GM12878 (cell line): ENCODE measurements around the gene KRTAP10-10. TPM values are rescaled to one million over a fixed set of nuclear protein-coding genes. Genes with fewer than 3 reads are reported as not detected.

ENCODE experiments used
- ATAC-seq: fragments of 200-7000 bp; cut with Tn5 transposase; 3 replicates; pipeline ENCODE4 v1.9.1; 2020; ENCODE audit warnings: mild to moderate bottlenecking, moderate library complexity
- BruUV-seq: library from RNA; stranded (reverse); fragments of 400-500 nt; replicated peaks from 2 replicates; lab custom pipeline; 2021; lab: Mats Ljungman, UMichigan
- CTCF ChIA-PET: fragments of 300-600 bp; sonication (Branson Sonifier 250); formaldehyde crosslinking; extraction: SDS; loops from one replicate; lab custom pipeline; 2021; ENCODE audit warnings: inconsistent platforms; lab: Yijun Ruan, JAX
- POLR2A ChIA-PET: fragments of 350-600 bp; formaldehyde crosslinking; extraction: SDS; loops from one replicate; lab custom pipeline; 2021; ENCODE audit warnings: inconsistent platforms; lab: Charles Lee
- RAD21 ChIA-PET: fragments of 300-600 bp; sonication (Branson Sonifier 250); formaldehyde crosslinking; loops from one replicate; lab custom pipeline; 2023; ENCODE audit warnings: antibody characterized with exemption; ENCODE audit not compliant: unreplicated experiment; lab: Charles Lee
- SMC1A ChIA-PET: fragments of 300-600 bp; sonication (Branson Sonifier 250); formaldehyde crosslinking; loops from one replicate; lab custom pipeline; 2023; ENCODE audit not compliant: unreplicated experiment, uncharacterized antibody; lab: Charles Lee
- DNase-seq: peaks from one replicate; pipeline ENCODE4 v3.0.0-alpha.2; 2011; ENCODE audit warnings: low read depth, low spot score
- FAIRE-seq: peaks from 3 replicates; lab custom pipeline; 2011; peaks lifted over from hg19 to GRCh38; lab: Jason Lieb, UNC
- H2AFZ ChIP-seq: 2 replicates; pipeline ENCODE4 v1.6.0; 2011; ENCODE audit warnings: low read depth, low read length, control low read depth; ENCODE audit not compliant: control insufficient read depth
- H3K27ac ChIP-seq: 2 replicates; pipeline ENCODE4 v1.5.1; 2011; ENCODE audit warnings: control low read depth; ENCODE audit not compliant: control insufficient read depth, insufficient read depth
- H3K27me3 ChIP-seq, 2 experiments: replicated peaks in 1 of 2; 2 replicates each; pipeline versions ENCODE4 v1.6.0 to v1.6.1; 2011; ENCODE audit warnings: low read length in 1 of 2; ENCODE audit not compliant: control insufficient read depth in 2 of 2, insufficient read depth in 2 of 2
- H3K36me3 ChIP-seq, 2 experiments: 2 replicates each; pipeline ENCODE4 v1.5.1; 2011; ENCODE audit warnings: low read length in 1 of 2; ENCODE audit not compliant: control insufficient read depth in 2 of 2, insufficient read depth in 2 of 2
- H3K4me1 ChIP-seq: 2 replicates; pipeline ENCODE4 v1.6.1; 2011; ENCODE audit warnings: mild to moderate bottlenecking, low read length, moderate library complexity, mixed read lengths; ENCODE audit not compliant: control insufficient read depth, insufficient read depth
- H3K4me2 ChIP-seq: 2 replicates; pipeline ENCODE4 v1.6.0; 2011; ENCODE audit warnings: control low read depth; ENCODE audit not compliant: control insufficient read depth, insufficient read depth
- H3K4me3 ChIP-seq: fragments of 200-600 bp; sonication (generic); 2 replicates; pipeline ENCODE4 v1.5.1; 2016
- H3K79me2 ChIP-seq: 2 replicates; pipeline ENCODE4 v1.6.0; 2011; ENCODE audit warnings: low read length; ENCODE audit not compliant: control insufficient read depth, insufficient read depth
- H3K9ac ChIP-seq: 2 replicates; pipeline ENCODE4 v1.8.0; 2011; ENCODE audit warnings: low read length, control low read depth, mixed read lengths; ENCODE audit not compliant: control insufficient read depth, insufficient read depth
- H3K9me3 ChIP-seq: replicated peaks from 3 replicates; pipeline ENCODE4 v1.5.1; 2011; ENCODE audit warnings: mild to moderate bottlenecking, low read length; ENCODE audit not compliant: control insufficient read depth, insufficient read depth
- H4K20me1 ChIP-seq: 2 replicates; pipeline ENCODE4 v1.6.0; 2011; ENCODE audit not compliant: control insufficient read depth, insufficient read depth
- EED ChIP-seq: sonication (generic); IDR thresholded peaks from 2 replicates; pipeline ENCODE4 v1.6.1; 2016; ENCODE audit warnings: antibody characterized with exemption, low read depth
- ETV6 ChIP-seq, 2 experiments: fragments of 450-650 bp in 1 of 2; IDR thresholded peaks in 1 of 2; conservative IDR thresholded peaks in 1 of 2; 2 replicates each; pipeline ENCODE4 v1.6.1; 2014; ENCODE audit warnings: antibody characterized with exemption in 1 of 2, borderline replicate concordance in 1 of 2, low read depth in 1 of 2, mild to moderate bottlenecking in 1 of 2, moderate library complexity in 1 of 2
- FOXK2 ChIP-seq: fragments of 450-650 bp; IDR thresholded peaks from 2 replicates; pipeline ENCODE4 v1.6.1; 2017; ENCODE audit warnings: mild to moderate bottlenecking, moderate library complexity
- PRDM15 ChIP-seq: fragments of 450-650 bp; formaldehyde crosslinking; IDR thresholded peaks from 2 replicates; pipeline ENCODE4 v1.4.0; 2020; ENCODE audit warnings: mild to moderate bottlenecking, moderate library complexity
- RUNX3 ChIP-seq: IDR thresholded peaks from 2 replicates; pipeline ENCODE4 v1.6.1; 2012; ENCODE audit warnings: low read length, inconsistent platforms
- ZNF622 ChIP-seq: fragments of 450-650 bp; IDR thresholded peaks from 2 replicates; pipeline ENCODE4 v1.6.1; 2017; ENCODE audit warnings: mild to moderate bottlenecking, inconsistent platforms
- WGBS: methylation state at CpG from one replicate; pipeline ENCODE4 v1.1.6; 2016; ENCODE audit warnings: low lambda C conversion rate; ENCODE audit not compliant: insufficient replicate concordance, insufficient coverage; ENCODE audit errors: missing lambda C conversion rate; 5-methylcytosine and 5-hydroxymethylcytosine counted together
- in situ Hi-C: fragments of 300-500 bp; cut with MboI; formaldehyde crosslinking; loops from 9 replicates; pipeline ENCODE4 v1.14.3; 2018; ENCODE audit warnings: mixed read lengths
- intact Hi-C: fragments of 100-400 bp; cut with micrococcal nuclease; formaldehyde crosslinking; loops from one replicate; pipeline ENCODE4 v1.14.2; 2022; ENCODE audit not compliant: unreplicated experiment
- polyA plus RNA-seq, 11 experiments: library from polyadenylated mRNA; depleted of rRNA in 4 of 11; unstranded in 6 of 11; stranded (reverse) in 5 of 11; fragments of >200 nt; fragmentation: Nextera tagmentation in 4 of 11; fragmentation: Illumina TruSeq in 1 of 11; extraction: Ambion mirVana in 4 of 11; extraction: Trizol in 1 of 11; gene quantifications; 1 replicate in 1 of 11; 2 replicates in 10 of 11; pipeline versions ENCODE4 v1.2.1 to v1.2.3, GENCODE V29; 2011 to 2016; ENCODE audit warnings: inconsistent platforms in 2 of 11, missing spikeins in 2 of 11, low read depth in 1 of 11
- total RNA-seq, 4 experiments: library from RNA; depleted of rRNA in 3 of 4; stranded (reverse); fragments of >200 nt in 3 of 4; fragmentation: Illumina TruSeq in 1 of 4; extraction: Trizol in 1 of 4; gene quantifications; 2 replicates each; pipeline versions ENCODE4 v1.2.1 to v1.2.3, GENCODE V29; 2013 to 2021
- TF ChIP-seq, protein P1 (sequence below): IDR thresholded peaks from 2 replicates; pipeline ENCODE4 v1.6.1; 2012; ENCODE audit warnings: improper control_type of control experiment, low read depth, low read length; ENCODE audit not compliant: insufficient replicate concordance

KRTAP10-10 gene
- total and polyA plus RNA-seq, 10 of the 15 experiments (the other 5 are each of a cell fraction or from before 2014, with no cell fraction given), result not detected

GRCh38 chr21:44686000-44686781 is 49.0 kb downstream of the KRTAP10-10 start:
- intact Hi-C loops, result no loop called here
- 21% methylated on average over 11 of the region's 14 CpGs for WGBS

More at GRCh38 chr21:44686000-44686781, 49.0 kb downstream of the KRTAP10-10 start:
- ChIA-PET CTCF (no interaction called here), RAD21 (interaction anchor here (0.6 to 0.9 kb wide), 2 partner anchors 31 to 241 kb away, joined by 3 to 4 read pairs; no protein-coding TSS in a partner anchor), POLR2A (no interaction called here), SMC1A (no interaction called here)
- Histone ChIP-seq H3K79me2 (no peaks in the 10 kb centered on the region), H3K27ac (no peak overlapping the region), H3K4me1 (no peaks in the 10 kb centered on the region; the same call in 1 of the 2 replicates), H3K4me2 (no peak overlapping the region), H3K9ac (no peak overlapping the region), H3K4me3 (no peak overlapping the region), H3K27me3 (peaks cover 0 to 1% of the 10 kb centered on the region in 2 experiments; a peak in 2 of 4 replicates), H2AFZ (no peak overlapping the region), H3K9me3 (no peaks in the 10 kb centered on the region), H4K20me1 (no peaks in the 10 kb centered on the region), H3K36me3 (no peaks in the 10 kb centered on the region)
- TF ChIP-seq EED, result no peak
- no peak for TF ChIP-seq ETV6 (conservative IDR thresholded peaks at IDR 0.05 in 1 of 2, IDR thresholded peaks at IDR 0.05 in 1 of 2; ENCODE audit: borderline replicate concordance in 1 of 2, low read depth in 1 of 2)
- no peak for TF ChIP-seq PRDM15 (CRISPR knock-in tag)
- TF ChIP-seq ZNF622, result no peak
- TF ChIP-seq RUNX3, result peak; percentile 17; the same call in 1 of the 2 replicates
- TF ChIP-seq FOXK2, result no peak
- TF ChIP-seq, protein P1, sequence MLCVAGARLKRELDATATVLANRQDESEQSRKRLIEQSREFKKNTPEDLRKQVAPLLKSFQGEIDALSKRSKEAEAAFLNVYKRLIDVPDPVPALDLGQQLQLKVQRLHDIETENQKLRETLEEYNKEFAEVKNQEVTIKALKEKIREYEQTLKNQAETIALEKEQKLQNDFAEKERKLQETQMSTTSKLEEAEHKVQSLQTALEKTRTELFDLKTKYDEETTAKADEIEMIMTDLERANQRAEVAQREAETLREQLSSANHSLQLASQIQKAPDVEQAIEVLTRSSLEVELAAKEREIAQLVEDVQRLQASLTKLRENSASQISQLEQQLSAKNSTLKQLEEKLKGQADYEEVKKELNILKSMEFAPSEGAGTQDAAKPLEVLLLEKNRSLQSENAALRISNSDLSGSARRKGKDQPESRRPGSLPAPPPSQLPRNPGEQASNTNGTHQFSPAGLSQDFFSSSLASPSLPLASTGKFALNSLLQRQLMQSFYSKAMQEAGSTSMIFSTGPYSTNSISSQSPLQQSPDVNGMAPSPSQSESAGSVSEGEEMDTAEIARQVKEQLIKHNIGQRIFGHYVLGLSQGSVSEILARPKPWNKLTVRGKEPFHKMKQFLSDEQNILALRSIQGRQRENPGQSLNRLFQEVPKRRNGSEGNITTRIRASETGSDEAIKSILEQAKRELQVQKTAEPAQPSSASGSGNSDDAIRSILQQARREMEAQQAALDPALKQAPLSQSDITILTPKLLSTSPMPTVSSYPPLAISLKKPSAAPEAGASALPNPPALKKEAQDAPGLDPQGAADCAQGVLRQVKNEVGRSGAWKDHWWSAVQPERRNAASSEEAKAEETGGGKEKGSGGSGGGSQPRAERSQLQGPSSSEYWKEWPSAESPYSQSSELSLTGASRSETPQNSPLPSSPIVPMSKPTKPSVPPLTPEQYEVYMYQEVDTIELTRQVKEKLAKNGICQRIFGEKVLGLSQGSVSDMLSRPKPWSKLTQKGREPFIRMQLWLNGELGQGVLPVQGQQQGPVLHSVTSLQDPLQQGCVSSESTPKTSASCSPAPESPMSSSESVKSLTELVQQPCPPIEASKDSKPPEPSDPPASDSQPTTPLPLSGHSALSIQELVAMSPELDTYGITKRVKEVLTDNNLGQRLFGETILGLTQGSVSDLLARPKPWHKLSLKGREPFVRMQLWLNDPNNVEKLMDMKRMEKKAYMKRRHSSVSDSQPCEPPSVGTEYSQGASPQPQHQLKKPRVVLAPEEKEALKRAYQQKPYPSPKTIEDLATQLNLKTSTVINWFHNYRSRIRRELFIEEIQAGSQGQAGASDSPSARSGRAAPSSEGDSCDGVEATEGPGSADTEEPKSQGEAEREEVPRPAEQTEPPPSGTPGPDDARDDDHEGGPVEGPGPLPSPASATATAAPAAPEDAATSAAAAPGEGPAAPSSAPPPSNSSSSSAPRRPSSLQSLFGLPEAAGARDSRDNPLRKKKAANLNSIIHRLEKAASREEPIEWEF, result no peak
- FAIRE-seq (no peak), ATAC-seq (no peak), DNase-seq (no peak)
- in situ Hi-C loops, result no loop called here
- no TSS peak for BruUV-seq
